SK-N-SH (cell line): ENCODE results near the gene ADAMTS19.

Source experiments
- SMC3 ChIP-seq: IDR thresholded peaks from 2 replicates; pipeline ENCODE4 v1.6.1; 2012; ENCODE audit warnings: low read depth, low read length, improper control_type of control experiment
- TAF1 ChIP-seq: IDR thresholded peaks from 2 replicates; pipeline ENCODE4 v1.6.1; 2012; ENCODE audit warnings: low read depth, mild to moderate bottlenecking, low read length, moderate library complexity, borderline replicate concordance
- TF ChIP-seq, protein P1 (sequence below): fragments of 200-600 bp; sonication (generic); IDR thresholded peaks from 2 replicates; pipeline ENCODE4 v1.6.1; 2017; ENCODE audit warnings: antibody characterized with exemption, mild to moderate bottlenecking, moderate library complexity
- TF ChIP-seq, protein P2 (sequence below): fragments of 150-350 bp; IDR thresholded peaks from 2 replicates; pipeline ENCODE4 v1.6.1; 2017; ENCODE audit warnings: antibody characterized with exemption, low read length, low read depth, borderline replicate concordance
- TF ChIP-seq, protein P3 (sequence below): IDR thresholded peaks from 2 replicates; pipeline ENCODE4 v1.4.0; 2012; ENCODE audit warnings: low read depth, borderline replicate concordance

DNA sequence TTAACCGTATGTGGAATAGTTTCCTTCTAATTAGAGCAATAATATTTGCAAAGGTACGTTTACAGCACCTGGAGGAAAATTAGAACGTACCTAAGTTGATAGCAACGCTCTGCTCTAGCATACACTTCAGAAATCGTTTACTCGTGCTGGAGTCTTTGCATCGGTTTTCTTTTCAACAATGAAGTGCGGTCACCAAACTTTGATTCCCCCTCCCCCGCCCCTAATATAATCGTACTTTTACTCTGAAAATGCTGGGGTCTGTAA is 506 bp downstream of the ADAMTS19 start:
- TF ChIP-seq, protein P1, sequence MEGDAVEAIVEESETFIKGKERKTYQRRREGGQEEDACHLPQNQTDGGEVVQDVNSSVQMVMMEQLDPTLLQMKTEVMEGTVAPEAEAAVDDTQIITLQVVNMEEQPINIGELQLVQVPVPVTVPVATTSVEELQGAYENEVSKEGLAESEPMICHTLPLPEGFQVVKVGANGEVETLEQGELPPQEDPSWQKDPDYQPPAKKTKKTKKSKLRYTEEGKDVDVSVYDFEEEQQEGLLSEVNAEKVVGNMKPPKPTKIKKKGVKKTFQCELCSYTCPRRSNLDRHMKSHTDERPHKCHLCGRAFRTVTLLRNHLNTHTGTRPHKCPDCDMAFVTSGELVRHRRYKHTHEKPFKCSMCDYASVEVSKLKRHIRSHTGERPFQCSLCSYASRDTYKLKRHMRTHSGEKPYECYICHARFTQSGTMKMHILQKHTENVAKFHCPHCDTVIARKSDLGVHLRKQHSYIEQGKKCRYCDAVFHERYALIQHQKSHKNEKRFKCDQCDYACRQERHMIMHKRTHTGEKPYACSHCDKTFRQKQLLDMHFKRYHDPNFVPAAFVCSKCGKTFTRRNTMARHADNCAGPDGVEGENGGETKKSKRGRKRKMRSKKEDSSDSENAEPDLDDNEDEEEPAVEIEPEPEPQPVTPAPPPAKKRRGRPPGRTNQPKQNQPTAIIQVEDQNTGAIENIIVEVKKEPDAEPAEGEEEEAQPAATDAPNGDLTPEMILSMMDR: no peak
- TF ChIP-seq, protein P2, sequence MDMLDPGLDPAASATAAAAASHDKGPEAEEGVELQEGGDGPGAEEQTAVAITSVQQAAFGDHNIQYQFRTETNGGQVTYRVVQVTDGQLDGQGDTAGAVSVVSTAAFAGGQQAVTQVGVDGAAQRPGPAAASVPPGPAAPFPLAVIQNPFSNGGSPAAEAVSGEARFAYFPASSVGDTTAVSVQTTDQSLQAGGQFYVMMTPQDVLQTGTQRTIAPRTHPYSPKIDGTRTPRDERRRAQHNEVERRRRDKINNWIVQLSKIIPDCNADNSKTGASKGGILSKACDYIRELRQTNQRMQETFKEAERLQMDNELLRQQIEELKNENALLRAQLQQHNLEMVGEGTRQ: no peak
- TF ChIP-seq SMC3: no peak
- no peak for TF ChIP-seq TAF1
- TF ChIP-seq, protein P3, sequence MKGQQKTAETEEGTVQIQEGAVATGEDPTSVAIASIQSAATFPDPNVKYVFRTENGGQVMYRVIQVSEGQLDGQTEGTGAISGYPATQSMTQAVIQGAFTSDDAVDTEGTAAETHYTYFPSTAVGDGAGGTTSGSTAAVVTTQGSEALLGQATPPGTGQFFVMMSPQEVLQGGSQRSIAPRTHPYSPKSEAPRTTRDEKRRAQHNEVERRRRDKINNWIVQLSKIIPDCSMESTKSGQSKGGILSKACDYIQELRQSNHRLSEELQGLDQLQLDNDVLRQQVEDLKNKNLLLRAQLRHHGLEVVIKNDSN: no peak
